Renal cortex interstitium (tissue), 15 donors: ENCODE data around the gene ANGPTL7. TPM values are rescaled to one million over a fixed set of nuclear protein-coding genes. Genes with fewer than 3 reads are reported as not detected.

Experiments
- DNase-seq, 11 donors: peaks; one replicate each; pipeline ENCODE4 v3.0.0-alpha.2; 2013; ENCODE audit warnings: low read depth in 9 of 11, low spot score in 4 of 11; ENCODE audit errors: extremely low read depth in 1 of 11
- long read RNA-seq, 16 experiments: transcript quantifications; one replicate each; lab custom pipeline, GENCODE V29; 2026
- polyA plus RNA-seq, 3 donors: library from polyadenylated mRNA; unstranded; fragments of 120-200 nt; gene quantifications; one replicate each; pipeline ENCODE4 v1.2.1, GENCODE V29; 2013; ENCODE audit not compliant: insufficient read length in 3 of 3

The ANGPTL7 gene
- under 1 TPM in 1 of 3 donors, not detected in 2; 0.11 TPM for polyA plus RNA-seq
- long read RNA-seq, donor 1: 0 reads
- long read RNA-seq, donor 2: 0 reads
- long read RNA-seq, donor 3: 0 reads
- long read RNA-seq, donor 4: 0 reads
- long read RNA-seq, donor 5: 0 reads
- long read RNA-seq, donor 6: 0 reads
- long read RNA-seq, donor 7: 0 reads
- long read RNA-seq, donor 8: 0 reads
- long read RNA-seq, donor 9: 0 reads
- long read RNA-seq, donor 10: 0 reads
- long read RNA-seq, donor 11: 0 reads
- long read RNA-seq, donor 12: 0 reads
- long read RNA-seq, donor 13: 0 reads
- long read RNA-seq, donor 14: 0 reads
- long read RNA-seq, donor 15: 0 reads
- long read RNA-seq, donor 16: 0 reads

GRCh38 chr1:11188858-11189451, at the start of gene ANGPTL7:
Gene ANGPTL7, plus strand, starts transcription at chr1:11189355. Its CDS starts 225 bp downstream, at chr1:11189580.
- no peak for DNase-seq

DNA sequence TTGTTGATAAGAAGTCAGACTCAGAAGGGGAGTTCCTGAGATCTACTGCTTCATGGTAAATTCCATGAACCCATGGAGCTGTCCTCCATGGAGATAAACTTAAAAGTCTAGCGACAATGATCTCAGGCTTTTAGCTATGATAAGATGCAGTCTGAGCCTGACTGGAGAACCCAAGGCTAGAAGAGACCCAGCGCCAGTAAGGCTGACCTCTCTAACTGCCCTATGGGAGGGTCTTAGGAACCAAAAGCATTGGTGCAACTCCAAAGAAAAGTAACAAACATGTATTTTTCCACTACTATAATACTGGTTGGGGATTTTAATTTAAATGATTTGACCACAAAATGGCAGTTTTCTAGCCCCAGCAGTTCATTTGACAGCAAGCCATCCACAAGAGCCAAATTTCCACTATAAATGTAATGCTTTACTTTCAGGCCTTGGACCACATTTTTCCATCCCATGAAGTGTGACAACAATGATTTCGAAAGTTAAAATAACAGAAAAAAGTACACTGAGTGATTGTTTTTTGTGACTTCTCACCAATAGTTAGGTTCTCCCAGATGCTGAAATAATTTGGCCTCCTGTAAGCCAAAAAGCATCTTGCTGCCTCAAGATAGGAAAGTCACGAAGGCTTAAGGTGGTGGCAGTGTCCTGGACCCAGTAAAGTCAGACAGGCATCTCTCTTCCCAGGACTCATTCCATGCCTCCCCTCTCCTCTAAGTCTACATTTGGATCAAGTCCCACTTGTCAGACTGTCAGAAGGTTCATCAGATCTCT, 46.4 kb upstream of the ANGPTL7 start:
- no peak for DNase-seq

- no peak for DNase-seq
Measured at GRCh38 chr1:11143401-11143800, 45.8 kb upstream of the ANGPTL7 start.

DNA sequence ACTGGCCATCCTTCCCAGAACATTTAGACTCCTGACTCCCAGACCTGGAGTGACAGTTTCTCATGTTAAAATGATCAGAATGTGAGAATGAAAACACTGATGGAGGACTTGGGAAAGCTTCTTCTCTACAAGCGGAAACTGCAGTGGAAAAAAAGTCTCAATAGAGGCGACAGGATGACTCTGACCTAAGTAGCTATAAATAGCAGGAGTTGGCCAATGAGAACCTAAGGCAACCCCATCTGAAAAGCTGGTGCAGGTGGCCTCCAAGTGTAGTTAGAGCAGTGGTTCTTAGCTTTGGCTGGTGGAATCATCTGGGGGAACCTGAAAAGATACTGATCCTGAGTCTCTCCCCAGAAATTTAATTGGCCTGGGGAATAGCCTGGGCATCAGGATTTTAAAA, 45.2 kb upstream of the ANGPTL7 start:
- DNase-seq: no peak

- DNase-seq: no peak
Measured at GRCh38 chr1:11144570-11145256, 44.4 kb upstream of the ANGPTL7 start.

DNA sequence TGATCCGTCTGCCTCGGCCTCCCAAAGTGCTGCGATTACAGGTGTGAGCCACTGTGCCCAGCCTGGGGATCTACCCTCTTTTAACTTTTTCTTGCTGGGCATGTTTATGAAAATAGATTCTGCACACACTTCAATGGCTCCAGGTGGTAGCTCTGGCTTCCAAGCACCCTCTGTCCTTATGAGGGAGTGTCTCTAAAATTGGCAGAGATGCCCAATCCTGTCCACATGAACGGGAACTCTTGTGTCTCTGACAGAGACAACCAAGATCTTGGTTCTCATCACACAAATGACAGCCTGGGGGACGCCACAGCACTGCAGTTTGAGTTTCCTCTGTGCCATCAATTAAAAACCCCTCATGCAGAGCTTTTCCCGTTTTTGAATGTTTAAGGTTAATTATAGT, 43.4 kb upstream of the ANGPTL7 start:
- DNase-seq: no peak

DNA sequence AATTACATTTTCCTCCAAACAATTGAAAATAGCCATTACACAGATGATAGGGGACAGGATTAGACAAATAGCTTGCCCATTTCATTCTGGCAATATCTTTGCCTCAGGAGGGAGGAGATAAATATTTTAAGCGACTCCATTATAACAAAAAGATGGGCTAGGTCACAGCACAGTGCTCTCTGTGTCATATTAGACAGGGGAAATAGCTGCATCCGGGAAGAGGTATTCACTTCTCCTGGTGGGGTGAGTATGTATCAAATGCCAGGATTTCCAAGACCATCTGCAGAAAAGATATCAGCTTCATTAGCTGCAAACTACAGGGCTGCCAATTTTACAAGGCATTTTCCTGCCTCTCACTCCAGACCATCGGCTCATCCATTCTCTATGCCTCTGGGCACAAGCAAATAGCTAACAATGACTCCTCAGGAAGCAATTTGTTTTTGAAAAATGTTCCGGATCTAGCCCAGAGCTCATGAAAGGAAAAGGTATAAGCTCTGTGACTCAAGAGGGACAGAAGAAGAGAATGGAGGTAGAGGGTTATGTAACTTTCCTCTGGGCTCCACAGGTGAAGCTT, 41.9 kb upstream of the ANGPTL7 start:
- DNase-seq: no peak

DNA sequence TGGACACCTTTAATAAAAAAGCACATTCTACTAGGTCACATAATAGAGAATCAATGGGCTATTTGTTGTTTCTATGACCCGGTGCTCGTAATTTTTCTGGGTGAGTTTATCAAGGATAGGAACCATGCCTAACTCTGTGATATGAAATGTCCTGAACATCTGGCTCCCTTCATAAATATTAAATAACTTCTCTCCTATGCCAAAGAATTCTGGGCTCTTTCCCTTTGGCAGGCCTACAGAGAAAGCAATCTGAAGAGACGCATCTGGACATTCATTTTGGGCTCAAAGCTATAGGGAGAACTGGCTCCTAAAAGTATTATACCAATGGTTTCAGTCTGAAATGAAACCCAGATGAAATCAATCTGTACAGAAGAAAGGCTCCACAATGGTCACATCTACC, 38.8 kb upstream of the ANGPTL7 start:
- DNase-seq: peak in 9 of 11 donors; percentile 24 to 80 (median 59)

- DNase-seq: no peak
Measured at GRCh38 chr1:11151114-11151513, 38.0 kb upstream of the ANGPTL7 start.

DNA sequence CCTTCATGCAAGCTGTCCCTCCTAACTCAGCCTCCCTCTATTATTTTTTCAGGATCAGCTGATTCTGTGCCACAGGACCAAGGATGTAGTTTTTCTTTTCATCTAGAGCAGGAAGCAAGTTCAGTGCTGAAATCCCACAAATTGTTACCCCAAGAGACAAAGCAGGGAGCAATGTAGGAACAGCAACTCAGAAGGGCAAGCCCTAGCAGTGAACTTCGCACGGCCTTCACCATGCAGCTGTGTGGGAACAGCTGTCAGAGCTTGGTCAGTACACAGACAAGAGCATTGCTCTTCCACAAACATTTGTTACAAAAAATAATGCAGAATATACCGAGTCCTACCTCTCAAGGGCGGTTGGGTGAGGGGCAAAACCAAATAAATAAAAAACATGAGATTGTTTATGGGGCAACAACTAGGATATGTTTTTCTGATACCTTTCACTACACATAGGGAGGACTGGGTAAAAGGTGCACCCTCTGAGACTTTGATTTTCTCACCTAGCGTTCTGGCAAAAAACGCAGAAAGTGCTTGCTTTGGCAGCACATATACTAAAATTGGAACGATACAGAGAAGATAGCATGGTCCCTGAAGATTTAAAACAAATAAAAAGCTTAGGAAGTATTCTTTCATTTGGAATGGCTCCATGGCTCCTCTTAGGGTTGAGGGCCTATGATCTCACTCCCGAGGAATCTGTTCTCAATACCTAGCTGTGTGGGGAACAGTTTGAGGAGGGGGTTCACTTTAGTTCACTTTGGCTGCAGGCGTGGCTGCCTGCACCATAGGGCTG, 37.1 kb upstream of the ANGPTL7 start:
- no peak for DNase-seq

DNA sequence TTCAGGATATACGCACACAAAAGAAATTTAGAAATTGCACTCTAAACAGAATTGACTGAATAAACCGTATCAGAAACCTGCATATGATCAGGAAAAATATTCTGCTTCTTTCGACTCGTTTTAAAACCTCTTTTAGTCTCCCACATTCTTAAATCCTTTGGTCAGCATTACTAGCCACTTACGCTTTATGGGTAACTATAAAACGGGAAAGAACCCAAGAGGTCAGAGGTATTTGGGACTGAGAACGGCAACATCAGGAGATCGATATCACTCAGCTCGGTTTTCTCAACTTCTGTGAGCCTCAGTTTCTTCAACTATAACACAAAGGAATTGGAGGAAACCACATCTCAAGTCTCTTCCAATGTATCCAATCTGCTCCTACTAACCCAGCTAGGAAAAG, 36.4 kb upstream of the ANGPTL7 start:
- DNase-seq: no peak

- no peak for DNase-seq
Measured at GRCh38 chr1:11153184-11153583, 36.0 kb upstream of the ANGPTL7 start.

DNA sequence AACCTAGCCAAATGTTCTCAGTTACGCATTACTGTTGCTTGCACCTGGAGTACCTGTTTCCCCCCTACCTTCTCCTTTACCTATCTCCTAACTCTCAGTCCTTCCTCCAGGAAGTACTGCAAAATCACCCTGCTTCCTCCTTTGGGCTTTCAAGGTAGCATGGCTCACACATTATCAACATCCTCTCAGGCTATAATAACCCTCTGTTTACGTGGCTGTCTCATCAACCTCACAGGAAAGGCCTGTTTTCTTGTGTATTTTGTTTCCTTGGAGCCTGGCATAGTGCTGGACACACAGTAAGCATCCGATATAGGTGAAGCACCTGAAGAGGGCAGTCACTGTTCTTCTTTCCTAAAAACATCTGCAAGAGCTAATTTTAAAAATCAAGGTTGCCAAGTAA, 32.7 kb upstream of the ANGPTL7 start:
- DNase-seq: no peak

- DNase-seq: peak in 1 of 11 donors; percentile 33
Measured at GRCh38 chr1:11156963-11157362, 32.2 kb upstream of the ANGPTL7 start.

GRCh38 chr1:11157394-11157793, 31.8 kb upstream of the ANGPTL7 start:
- DNase-seq: no peak

DNA sequence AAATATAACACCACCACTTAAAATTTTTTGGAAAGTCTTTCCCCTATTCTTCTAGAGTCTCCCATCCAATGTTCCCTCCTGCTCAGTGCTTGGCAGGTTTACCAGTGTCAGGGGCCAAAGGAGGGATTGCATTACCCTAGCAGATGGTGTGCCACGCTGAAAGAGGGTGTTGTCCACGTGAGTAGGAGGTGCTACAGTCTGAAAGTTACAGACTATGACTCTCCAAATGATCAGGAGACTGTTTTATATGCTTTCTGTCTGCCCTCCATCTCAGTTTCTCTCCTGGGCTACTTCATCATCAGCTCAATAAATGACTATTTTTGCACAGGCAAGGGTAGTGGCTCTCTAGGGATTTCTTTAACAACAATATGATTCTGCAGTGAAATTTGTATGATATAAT, 31.3 kb upstream of the ANGPTL7 start:
- DNase-seq: no peak

DNA sequence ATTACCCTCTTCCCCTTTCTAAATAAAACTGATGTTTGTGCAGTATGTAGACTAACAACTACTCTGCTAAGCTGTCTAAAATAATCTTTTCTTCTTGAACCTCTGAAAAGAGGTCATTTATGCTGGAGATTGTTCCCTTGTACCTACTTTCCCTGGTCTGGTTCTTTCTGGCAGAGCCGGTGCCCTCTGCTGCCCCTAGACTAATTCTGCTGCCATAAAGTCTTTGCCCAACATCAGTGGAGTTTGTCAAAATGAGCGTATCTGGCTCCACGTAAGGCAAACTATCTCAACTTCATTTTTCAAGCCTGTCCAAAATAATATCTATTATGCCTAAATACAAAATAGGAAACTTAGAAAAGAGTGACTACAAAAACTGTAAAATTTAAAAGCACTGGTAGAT, 30.9 kb upstream of the ANGPTL7 start:
- DNase-seq: no peak

GRCh38 chr1:11158720-11159321, 30.3 kb upstream of the ANGPTL7 start:
- no peak for DNase-seq
